Chondrocyte (in vitro differentiated cells): Measurements from ENCODE around the gene SYNE1. TPM values are rescaled to one million over a fixed set of nuclear protein-coding genes. Genes with fewer than 3 reads are reported as not detected.

Experiments used
- DNase-seq: peaks from one replicate; pipeline ENCODE4 v3.0.0; 2021; ENCODE audit warnings: mixed read lengths, low spot score
- H3K27ac Mint-ChIP-seq: one replicate; pipeline ENCODE4 v1.8.0; 2021; ENCODE audit warnings: mild to moderate bottlenecking, moderate library complexity, mixed read lengths; ENCODE audit not compliant: unreplicated experiment
- H3K27me3 Mint-ChIP-seq: 2 replicates; pipeline ENCODE4 v1.8.0; 2021; ENCODE audit warnings: low read depth, mixed read lengths
- H3K36me3 Mint-ChIP-seq: 2 replicates; pipeline ENCODE4 v1.8.0; 2021; ENCODE audit warnings: low read depth, mixed read lengths
- H3K4me1 Mint-ChIP-seq: 2 replicates; pipeline ENCODE4 v1.8.0; 2021; ENCODE audit warnings: low read depth, mild to moderate bottlenecking, mixed read lengths
- H3K4me3 Mint-ChIP-seq: one replicate; pipeline ENCODE4 v1.8.0; 2021; ENCODE audit warnings: mild to moderate bottlenecking, moderate library complexity, mixed read lengths; ENCODE audit not compliant: unreplicated experiment
- H3K9me3 Mint-ChIP-seq: 2 replicates; pipeline ENCODE4 v1.8.0; 2021; ENCODE audit warnings: low read depth, mixed read lengths
- CTCF ChIP-seq: fragments of 200-600 bp; sonication (generic); IDR thresholded peaks from 2 replicates; pipeline ENCODE4 v1.5.0; 2021; ENCODE audit warnings: antibody characterized with exemption, mild to moderate bottlenecking, moderate library complexity
- total RNA-seq: library from RNA; stranded (reverse); gene quantifications from 3 replicates; pipeline ENCODE4 v1.2.1, GENCODE V29; 2021

The SYNE1 gene
- total RNA-seq, 1 donor from 2014 or later: 151 TPM

- no peak for TF ChIP-seq CTCF
- H3K36me3 Mint-ChIP-seq: peaks cover 48% of the 10 kb centered on the region
- H3K4me1 Mint-ChIP-seq: peaks cover 21% of the 10 kb centered on the region
These were observed 396.7 kb downstream of the SYNE1 start for GRCh38 chr6:152240436-152240835.

GRCh38 chr6:152236370-152237097 is 400.6 kb downstream of the SYNE1 start:
- no peak for TF ChIP-seq CTCF
- Mint-ChIP-seq H3K27ac (no peak overlapping the region), H3K4me3 (no peak overlapping the region), H3K4me1 (peaks cover 15% of the 10 kb centered on the region), H3K36me3 (peaks cover 50% of the 10 kb centered on the region), H3K27me3 (no peaks in the 10 kb centered on the region), H3K9me3 (no peaks in the 10 kb centered on the region)
- no peak for DNase-seq

More at GRCh38 chr6:152240436-152240835, 396.7 kb downstream of the SYNE1 start:
- DNase-seq: no peak
- H3K4me3 Mint-ChIP-seq: no peak overlapping the region
- no peaks in the 10 kb centered on the region for H3K9me3 Mint-ChIP-seq
- H3K27me3 Mint-ChIP-seq: no peaks in the 10 kb centered on the region
- no peak overlapping the region for H3K27ac Mint-ChIP-seq

- TF ChIP-seq CTCF: no peak
- Mint-ChIP-seq H3K27me3 (no peaks in the 10 kb centered on the region), H3K36me3 (peaks cover 39% of the 10 kb centered on the region), H3K4me3 (no peak overlapping the region), H3K27ac (peak overlapping the region; percentile 85), H3K9me3 (no peaks in the 10 kb centered on the region), H3K4me1 (peaks cover 15% of the 10 kb centered on the region)
- no peak for DNase-seq
These were observed 403.4 kb downstream of the SYNE1 start for GRCh38 chr6:152233547-152234320.

- no peaks in the 10 kb centered on the region for H3K27me3 Mint-ChIP-seq
- peak overlapping the region; percentile 85 for H3K27ac Mint-ChIP-seq
- peaks cover 37% of the 10 kb centered on the region for H3K36me3 Mint-ChIP-seq
- TF ChIP-seq CTCF: peak; percentile 16
- no peak overlapping the region for H3K4me3 Mint-ChIP-seq
- H3K9me3 Mint-ChIP-seq: no peaks in the 10 kb centered on the region
- DNase-seq: no peak
- peaks cover 15% of the 10 kb centered on the region for H3K4me1 Mint-ChIP-seq
These were observed 404.5 kb downstream of the SYNE1 start for GRCh38 chr6:152232501-152233151.

- H3K27me3 Mint-ChIP-seq: no peaks in the 10 kb centered on the region
- H3K9me3 Mint-ChIP-seq: no peaks in the 10 kb centered on the region
- H3K36me3 Mint-ChIP-seq: peaks cover 32% of the 10 kb centered on the region
- H3K27ac Mint-ChIP-seq: no peak overlapping the region
- DNase-seq: no peak
- TF ChIP-seq CTCF: no peak
- no peak overlapping the region for H3K4me3 Mint-ChIP-seq
- H3K4me1 Mint-ChIP-seq: peaks cover 15% of the 10 kb centered on the region
These were observed 407.8 kb downstream of the SYNE1 start for GRCh38 chr6:152229330-152229729.
